IMR-90 (cell line): Measurements from ENCODE around the gene NRCAM.

ENCODE experiments used
- CHD1 ChIP-seq: IDR thresholded peaks from 2 replicates; pipeline ENCODE4 v1.6.1; 2012; ENCODE audit warnings: low read depth, low read length, improper control_type of control experiment
- MAZ ChIP-seq: IDR thresholded peaks from 2 replicates; pipeline ENCODE4 v1.6.1; 2012; ENCODE audit warnings: low read depth, mild to moderate bottlenecking, low read length, improper control_type of control experiment, moderate library complexity, borderline replicate concordance
- POLR2A ChIP-seq: IDR thresholded peaks from 2 replicates; pipeline ENCODE4 v1.6.1; 2012; ENCODE audit warnings: mild to moderate bottlenecking, low read depth, low read length
- TF ChIP-seq, protein P1 (sequence below): conservative IDR thresholded peaks from 2 replicates; pipeline ENCODE4 v1.5.1; 2012; ENCODE audit warnings: mild to moderate bottlenecking, low read depth, low read length, improper control_type of control experiment

DNA sequence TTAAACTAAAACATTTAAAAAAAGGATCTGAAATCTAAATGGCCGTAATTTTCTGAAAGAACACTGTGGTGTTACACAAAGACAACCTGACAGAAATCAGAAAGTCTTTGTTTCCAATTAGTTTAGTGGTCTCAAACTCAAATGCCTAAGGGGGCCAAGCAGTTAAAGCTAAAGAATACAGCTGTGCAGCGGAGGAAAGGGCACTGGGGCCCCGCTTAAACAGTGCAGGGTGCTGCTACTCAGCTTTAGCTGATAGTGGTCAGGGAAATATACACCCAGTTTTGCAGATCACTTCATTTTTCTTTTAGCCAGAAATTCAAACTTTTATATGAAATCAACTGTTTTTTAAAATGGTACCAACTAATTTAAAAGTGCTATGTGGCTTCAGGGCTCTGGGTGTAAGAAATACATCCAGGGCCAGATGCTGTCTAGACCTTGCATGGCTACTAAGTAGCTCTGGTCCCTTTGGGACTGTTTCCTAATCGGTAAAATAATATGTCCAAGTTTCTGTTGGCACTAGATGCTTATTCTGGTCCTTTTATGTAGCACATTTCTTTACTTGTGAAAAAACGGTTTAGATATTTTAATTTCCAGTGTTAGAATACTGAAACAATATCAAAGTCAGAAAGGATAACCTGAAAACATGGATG, 164.3 kb downstream of the NRCAM start:
- TF ChIP-seq, protein P1, sequence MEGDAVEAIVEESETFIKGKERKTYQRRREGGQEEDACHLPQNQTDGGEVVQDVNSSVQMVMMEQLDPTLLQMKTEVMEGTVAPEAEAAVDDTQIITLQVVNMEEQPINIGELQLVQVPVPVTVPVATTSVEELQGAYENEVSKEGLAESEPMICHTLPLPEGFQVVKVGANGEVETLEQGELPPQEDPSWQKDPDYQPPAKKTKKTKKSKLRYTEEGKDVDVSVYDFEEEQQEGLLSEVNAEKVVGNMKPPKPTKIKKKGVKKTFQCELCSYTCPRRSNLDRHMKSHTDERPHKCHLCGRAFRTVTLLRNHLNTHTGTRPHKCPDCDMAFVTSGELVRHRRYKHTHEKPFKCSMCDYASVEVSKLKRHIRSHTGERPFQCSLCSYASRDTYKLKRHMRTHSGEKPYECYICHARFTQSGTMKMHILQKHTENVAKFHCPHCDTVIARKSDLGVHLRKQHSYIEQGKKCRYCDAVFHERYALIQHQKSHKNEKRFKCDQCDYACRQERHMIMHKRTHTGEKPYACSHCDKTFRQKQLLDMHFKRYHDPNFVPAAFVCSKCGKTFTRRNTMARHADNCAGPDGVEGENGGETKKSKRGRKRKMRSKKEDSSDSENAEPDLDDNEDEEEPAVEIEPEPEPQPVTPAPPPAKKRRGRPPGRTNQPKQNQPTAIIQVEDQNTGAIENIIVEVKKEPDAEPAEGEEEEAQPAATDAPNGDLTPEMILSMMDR = no peak
- no peak for TF ChIP-seq POLR2A
- no peak for TF ChIP-seq CHD1
- no peak for TF ChIP-seq MAZ
